Measurements from ENCODE around the gene LYPLA2.

Gene LYPLA2

GRCh38 chr1:23838401-23838866 lies 47.5 kb downstream of the LYPLA2 start:
- no peak for TF ChIP-seq EP300 (IDR thresholded peaks at IDR 0.05; ENCODE audit: borderline replicate concordance)
- peak; percentile 87 for TF ChIP-seq CEBPB (IDR thresholded peaks at IDR 0.05)
- no peak for TF ChIP-seq TEAD4 (IDR thresholded peaks at IDR 0.05)
- TF ChIP-seq, protein P1, sequence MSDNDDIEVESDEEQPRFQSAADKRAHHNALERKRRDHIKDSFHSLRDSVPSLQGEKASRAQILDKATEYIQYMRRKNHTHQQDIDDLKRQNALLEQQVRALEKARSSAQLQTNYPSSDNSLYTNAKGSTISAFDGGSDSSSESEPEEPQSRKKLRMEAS (IDR thresholded peaks at IDR 0.05) = peak; percentile 43; the same call in 1 of the 2 replicates
- 0 out of 2 replicates have a peak, but pooled peaks have one; percentile 41 for TF ChIP-seq ZBTB7A (IDR thresholded peaks at IDR 0.05; ENCODE audit: low read depth)

GRCh38 chr1:23843644-23844043 lies 52.7 kb downstream of the LYPLA2 start:
- TF ChIP-seq, protein P2, sequence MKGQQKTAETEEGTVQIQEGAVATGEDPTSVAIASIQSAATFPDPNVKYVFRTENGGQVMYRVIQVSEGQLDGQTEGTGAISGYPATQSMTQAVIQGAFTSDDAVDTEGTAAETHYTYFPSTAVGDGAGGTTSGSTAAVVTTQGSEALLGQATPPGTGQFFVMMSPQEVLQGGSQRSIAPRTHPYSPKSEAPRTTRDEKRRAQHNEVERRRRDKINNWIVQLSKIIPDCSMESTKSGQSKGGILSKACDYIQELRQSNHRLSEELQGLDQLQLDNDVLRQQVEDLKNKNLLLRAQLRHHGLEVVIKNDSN (IDR thresholded peaks at IDR 0.05) = no peak
- TF ChIP-seq FOXM1 (IDR thresholded peaks at IDR 0.05; ENCODE audit: borderline replicate concordance, low read depth) = no peak

Data from Ishikawa (cell line).